GM19395 (cell line): ENCODE results near the gene RER1.

ENCODE experiments used
- ATAC-seq: cut with Tn5 transposase; IDR thresholded peaks from one replicate; pipeline ENCODE4 v1.9.1; 2021; ENCODE audit warnings: mild to moderate bottlenecking, moderate library complexity; ENCODE audit not compliant: unreplicated experiment

RER1 gene

GRCh38 chr1:2405588-2406295, 14.1 kb downstream of the RER1 start:
- ATAC-seq = no peak

GRCh38 chr1:2406451-2407041, 14.9 kb downstream of the RER1 start:
- ATAC-seq = no peak

- ATAC-seq = no peak
Observed at GRCh38 chr1:2407166-2407990, 15.7 kb downstream of the RER1 start.

- ATAC-seq = no peak
Observed at GRCh38 chr1:2407991-2408275, 16.3 kb downstream of the RER1 start.

GRCh38 chr1:2408456-2408855, 16.8 kb downstream of the RER1 start:
- no peak for ATAC-seq

GRCh38 chr1:2408859-2409276, 17.2 kb downstream of the RER1 start:
- ATAC-seq = no peak

- ATAC-seq = no peak
Observed at GRCh38 chr1:2409745-2410144, 18.1 kb downstream of the RER1 start.

- ATAC-seq = peak; percentile 17
Observed at GRCh38 chr1:2411801-2412394, 20.3 kb downstream of the RER1 start.

GRCh38 chr1:2412395-2412772, 20.7 kb downstream of the RER1 start, which contains the start of gene PEX10:
TSS of gene PEX10 (minus strand) at chr1:2412564. CDS start at chr1:2412502, 62 bp downstream.
- peak; percentile 80 for ATAC-seq

- ATAC-seq = peak; percentile 28
Observed at GRCh38 chr1:2412773-2413494, 21.3 kb downstream of the RER1 start.

GRCh38 chr1:2413495-2414296, 22.1 kb downstream of the RER1 start:
- no peak for ATAC-seq

- no peak for ATAC-seq
Observed at GRCh38 chr1:2414297-2414958, 22.8 kb downstream of the RER1 start.

GRCh38 chr1:2415337-2415736, 23.7 kb downstream of the RER1 start:
- no peak for ATAC-seq

GRCh38 chr1:2415801-2416208, 24.2 kb downstream of the RER1 start:
- ATAC-seq = no peak

GRCh38 chr1:2416403-2416802, 24.8 kb downstream of the RER1 start:
- no peak for ATAC-seq

GRCh38 chr1:2417083-2417832, 25.6 kb downstream of the RER1 start:
- no peak for ATAC-seq

GRCh38 chr1:2417833-2418225, 26.2 kb downstream of the RER1 start:
- no peak for ATAC-seq

- no peak for ATAC-seq
Observed at GRCh38 chr1:2418791-2419320, 27.2 kb downstream of the RER1 start.

GRCh38 chr1:2419416-2419815, 27.8 kb downstream of the RER1 start:
- ATAC-seq = no peak
